H1 (cell line): ENCODE data around the gene CRTAP. TPM values are rescaled to one million over a fixed set of nuclear protein-coding genes. Genes with fewer than 3 reads are reported as not detected.

ENCODE experiments used
- CTCF ChIA-PET: fragments of 300-600 bp; sonication (Branson Sonifier 250); formaldehyde crosslinking; loops from one replicate; lab custom pipeline; 2021; ENCODE audit not compliant: partially characterized antibody; lab: Charles Lee
- POLR2A ChIA-PET: fragments of 300-600 bp; sonication (Branson Sonifier 250); formaldehyde crosslinking; loops from one replicate; lab custom pipeline; 2021; ENCODE audit warnings: inconsistent platforms; ENCODE audit not compliant: partially characterized antibody; lab: Charles Lee
- DNase-seq, 2 experiments: peaks; one replicate each; pipeline versions ENCODE4 v3.0.0 to v3.0.0-alpha.2; 2010 to 2022; ENCODE audit warnings: low spot score in 2 of 2, low read depth in 1 of 2, mixed read lengths in 1 of 2
- FAIRE-seq: peaks from 2 replicates; lab custom pipeline; 2011; peaks lifted over from hg19 to GRCh38; lab: Jason Lieb, UNC
- H2AFZ ChIP-seq: 2 replicates; pipeline ENCODE4 v1.8.1; 2012; ENCODE audit warnings: low read length, inconsistent platforms
- H2AK5ac ChIP-seq: 2 replicates; pipeline ENCODE4 v1.6.1; 2013; ENCODE audit warnings: low read depth, low read length
- H2BK120ac ChIP-seq: replicated peaks from 2 replicates; pipeline ENCODE3; 2013; ENCODE audit warnings: low read depth, low read length, inconsistent platforms
- H2BK12ac ChIP-seq: 2 replicates; pipeline ENCODE4 v1.6.1; 2013; ENCODE audit warnings: low read depth, low read length
- H2BK15ac ChIP-seq: 2 replicates; pipeline ENCODE4 v1.6.1; 2013; ENCODE audit warnings: low read length
- H2BK20ac ChIP-seq: 2 replicates; pipeline ENCODE4 v1.6.1; 2013; ENCODE audit warnings: low read length
- H2BK5ac ChIP-seq: 2 replicates; pipeline ENCODE4 v1.6.1; 2013; ENCODE audit warnings: low read depth, low read length
- H3K14ac ChIP-seq: 2 replicates; pipeline ENCODE4 v1.6.1; 2013; ENCODE audit warnings: inconsistent platforms; ENCODE audit not compliant: insufficient read length
- H3K18ac ChIP-seq: 2 replicates; pipeline ENCODE4 v1.6.1; 2013; ENCODE audit warnings: low read length; ENCODE audit errors: extremely low read depth
- H3K23ac ChIP-seq: 2 replicates; pipeline ENCODE4 v1.6.1; 2013; ENCODE audit warnings: inconsistent platforms; ENCODE audit not compliant: insufficient read length
- H3K23me2 ChIP-seq: 2 replicates; pipeline ENCODE4 v1.6.1; 2013; ENCODE audit warnings: low read depth, low read length
- H3K27ac ChIP-seq: 2 replicates; pipeline ENCODE4 v1.6.1; 2011; ENCODE audit warnings: low read depth, low read length, inconsistent platforms
- H3K27me3 ChIP-seq, 4 experiments: replicated peaks in 1 of 4; 1 replicate in 1 of 4; 2 replicates in 3 of 4; pipeline versions ENCODE4 v1.6.1 to v1.8.1; 2011 to 2013; ENCODE audit warnings: low read length in 3 of 4, mild to moderate bottlenecking in 3 of 4, inconsistent platforms in 2 of 4, mixed read lengths in 2 of 4, moderate library complexity in 1 of 4; ENCODE audit not compliant: control insufficient read depth in 3 of 4, insufficient read depth in 3 of 4; ENCODE audit errors: extremely low read depth in 1 of 4
- H3K36me3 ChIP-seq, 4 experiments: 2 replicates each; pipeline versions ENCODE4 v1.6.1 to v1.8.1; 2011 to 2013; ENCODE audit warnings: mild to moderate bottlenecking in 4 of 4, low read length in 3 of 4, moderate library complexity in 2 of 4, control low read depth in 1 of 4, inconsistent platforms in 1 of 4; ENCODE audit not compliant: insufficient read depth in 4 of 4, control insufficient read depth in 2 of 4
- H3K4ac ChIP-seq: replicated peaks from 2 replicates; pipeline ENCODE3; 2013; ENCODE audit warnings: low read length, low read depth, mixed read lengths, inconsistent platforms; ENCODE audit not compliant: insufficient read length
- H3K4me1 ChIP-seq, 4 experiments: replicated peaks in 1 of 4; 1 replicate in 1 of 4; 2 replicates in 3 of 4; pipeline versions ENCODE4 v1.6.1 to v1.8.1; 2011 to 2013; ENCODE audit warnings: low read length in 3 of 4, inconsistent platforms in 2 of 4, mixed read lengths in 1 of 4; ENCODE audit not compliant: insufficient read depth in 4 of 4, control insufficient read depth in 3 of 4
- H3K4me2 ChIP-seq, 2 experiments: 2 replicates each; pipeline versions ENCODE4 v1.6.1 to v1.8.1; 2011 to 2013; ENCODE audit warnings: low read depth in 2 of 2, low read length in 2 of 2, control low read depth in 1 of 2, inconsistent platforms in 1 of 2, mild to moderate bottlenecking in 1 of 2; ENCODE audit not compliant: insufficient read depth in 1 of 2
- H3K4me3 ChIP-seq, 4 experiments: fragments of 200-600, 300-600 bp in 1 of 4; sonication (generic), shearing (Covaris generic), sonication (Bioruptor Twin) in 1 of 4; 2 replicates each; pipeline versions ENCODE4 v1.5.1 to v1.8.1; 2011 to 2016; ENCODE audit warnings: low read length in 4 of 4, low read depth in 3 of 4, control low read depth in 2 of 4, inconsistent platforms in 2 of 4, mild to moderate bottlenecking in 2 of 4, mixed read lengths in 1 of 4, moderate library complexity in 1 of 4; ENCODE audit not compliant: insufficient read depth in 2 of 4; ENCODE audit errors: extremely low read depth in 1 of 4
- H3K56ac ChIP-seq: replicated peaks from 2 replicates; pipeline ENCODE3; 2013; ENCODE audit warnings: low read depth, mild to moderate bottlenecking, mixed read lengths, low read length, inconsistent platforms; ENCODE audit not compliant: insufficient read length
- H3K79me1 ChIP-seq: 2 replicates; pipeline ENCODE4 v1.6.1; 2013; ENCODE audit warnings: low read depth, low read length, control low read depth
- H3K79me2 ChIP-seq, 2 experiments: 2 replicates each; pipeline versions ENCODE4 v1.6.1 to v1.8.1; 2012 to 2013; ENCODE audit warnings: low read length in 2 of 2, mild to moderate bottlenecking in 2 of 2, inconsistent platforms in 1 of 2; ENCODE audit not compliant: insufficient read depth in 2 of 2, control insufficient read depth in 1 of 2
- H3K9ac ChIP-seq, 4 experiments: replicated peaks in 1 of 4; 1 replicate in 1 of 4; 2 replicates in 3 of 4; pipeline versions ENCODE4 v1.6.1 to v1.8.1; 2011 to 2013; ENCODE audit warnings: low read depth in 3 of 4, low read length in 3 of 4, control low read depth in 2 of 4, mild to moderate bottlenecking in 2 of 4, moderate library complexity in 2 of 4, inconsistent platforms in 1 of 4; ENCODE audit errors: extremely low read depth in 1 of 4
- H3K9me3 ChIP-seq, 2 experiments: 2 replicates each; pipeline versions ENCODE4 v1.6.1 to v1.8.1; 2012 to 2013; ENCODE audit warnings: mild to moderate bottlenecking in 2 of 2, moderate library complexity in 2 of 2, control low read depth in 1 of 2, inconsistent platforms in 1 of 2, low read depth in 1 of 2, low read length in 1 of 2, mixed read lengths in 1 of 2; ENCODE audit not compliant: insufficient read depth in 2 of 2
- H4K20me1 ChIP-seq, 2 experiments: replicated peaks in 1 of 2; 2 replicates each; pipeline versions ENCODE3 to v1.8.1; 2011 to 2013; ENCODE audit warnings: inconsistent platforms in 2 of 2, low read length in 2 of 2, mild to moderate bottlenecking in 1 of 2; ENCODE audit not compliant: insufficient read depth in 2 of 2, control insufficient read depth in 1 of 2
- H4K5ac ChIP-seq: 2 replicates; pipeline ENCODE4 v1.6.1; 2013; ENCODE audit warnings: low read length, low read depth, mixed read lengths, inconsistent platforms; ENCODE audit not compliant: insufficient read length
- H4K8ac ChIP-seq: 2 replicates; pipeline ENCODE4 v1.8.0; 2013; ENCODE audit warnings: mild to moderate bottlenecking, moderate library complexity, low read length, inconsistent platforms; ENCODE audit not compliant: insufficient read depth; ENCODE audit errors: extremely low read depth
- H4K91ac ChIP-seq: replicated peaks from 2 replicates; pipeline ENCODE3; 2013; ENCODE audit warnings: low read length, mixed read lengths, inconsistent platforms; ENCODE audit not compliant: insufficient read length
- CBX5 ChIP-seq: fragments of 300-800, 300-1000 bp; sonication (generic); IDR thresholded peaks from 2 replicates; pipeline ENCODE4 v1.7.1; 2016; ENCODE audit warnings: antibody characterized with exemption, low read length, low read depth
- EGR1 ChIP-seq: IDR thresholded peaks from 2 replicates; pipeline ENCODE4 v1.6.1; 2011; ENCODE audit warnings: low read depth, low read length, borderline replicate concordance
- KDM4A ChIP-seq: IDR thresholded peaks from one replicate; pipeline ENCODE4 v1.7.1; 2012; ENCODE audit warnings: low read depth, mild to moderate bottlenecking, moderate library complexity, low read length, inconsistent platforms; ENCODE audit not compliant: severe bottlenecking
- KDM5A ChIP-seq: fragments of 200-600 bp; IDR thresholded peaks from 2 replicates; pipeline ENCODE4 v1.7.1; 2012; ENCODE audit warnings: mild to moderate bottlenecking, low read length, inconsistent platforms, mixed read lengths
- PHF8 ChIP-seq: fragments of 200-600 bp; sonication (generic); conservative IDR thresholded peaks from 2 replicates; pipeline ENCODE4 v1.7.1; 2012; ENCODE audit warnings: low read depth, mild to moderate bottlenecking, inconsistent platforms, low read length, moderate library complexity
- WGBS, 2 experiments: shearing (Covaris generic) in 1 of 2; methylation state at CpG; one replicate each; pipeline versions ENCODE4 v1.1.6 to v1.1.7; 2013 to 2015; ENCODE audit warnings: low lambda C conversion rate in 2 of 2, mixed read lengths in 2 of 2, inconsistent platforms in 1 of 2, low coverage in 1 of 2, missing lambda C conversion rate in 1 of 2; ENCODE audit not compliant: insufficient replicate concordance in 2 of 2, insufficient coverage in 1 of 2, insufficient read length in 1 of 2; ENCODE audit errors: extremely low coverage in 1 of 2, missing lambda C conversion rate in 1 of 2; 5-methylcytosine and 5-hydroxymethylcytosine counted together
- polyA plus RNA-seq, 7 experiments: library from polyadenylated mRNA; depleted of rRNA in 3 of 7; stranded (reverse) in 5 of 7; unstranded in 2 of 7; fragments of >200 nt in 5 of 7; fragments of 200-250 nt in 2 of 7; gene quantifications; 1 replicate in 5 of 7; 2 replicates in 1 of 7; 4 replicates in 1 of 7; pipeline versions ENCODE4 v1.2.1 to v1.2.3, GENCODE V29; 2011 to 2013; ENCODE audit warnings: missing spikeins in 2 of 7, mixed read lengths in 2 of 7
- total RNA-seq: library from RNA; stranded (reverse); fragmentation: NEBNext Ultra II Directional; extraction: Animal tissue kit (Norgen Biotek cat#: 25700); gene quantifications from 2 replicates; pipeline ENCODE4 v1.2.1, GENCODE V29; 2021
- TF ChIP-seq, protein P1 (sequence below): IDR thresholded peaks from 2 replicates; pipeline ENCODE4 v1.6.1; 2011; ENCODE audit warnings: low read depth, mild to moderate bottlenecking, low read length; ENCODE audit not compliant: insufficient read depth

Gene CRTAP
- total and polyA plus RNA-seq, 2 of the 8 experiments (the other 6 are each of a cell fraction or from before 2014, with no cell fraction given): 159 to 188 TPM

GRCh38 chr3:33159234-33159633 lies 45.4 kb downstream of the CRTAP start:
- ChIA-PET CTCF (interaction anchor here (1.3 to 1.9 kb wide), 3 partner anchors 15 to 27 kb away, joined by 3 to 10 read pairs (median 5); no protein-coding TSS in a partner anchor), POLR2A (no interaction called here)
- no peak overlapping the region for H2BK15ac ChIP-seq
- no peaks in the 10 kb centered on the region for H3K23me2 ChIP-seq
- no peak overlapping the region for H3K4me3 ChIP-seq
- WGBS, 2 experiments: 85% methylated on average over 4 of the region's 4 CpGs; no CpG with 5 or more reads in 1 of the 2 experiments
- H2AK5ac ChIP-seq: no peak overlapping the region
- no peak overlapping the region for H3K9ac ChIP-seq
- H4K8ac ChIP-seq: no peak overlapping the region
- TF ChIP-seq, protein P1, sequence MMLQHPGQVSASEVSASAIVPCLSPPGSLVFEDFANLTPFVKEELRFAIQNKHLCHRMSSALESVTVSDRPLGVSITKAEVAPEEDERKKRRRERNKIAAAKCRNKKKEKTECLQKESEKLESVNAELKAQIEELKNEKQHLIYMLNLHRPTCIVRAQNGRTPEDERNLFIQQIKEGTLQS: no peak
- TF ChIP-seq KDM4A (no peak), KDM5A (no peak), CBX5 (no peak), EGR1 (no peak), PHF8 (no peak)
- no peak overlapping the region for H4K5ac ChIP-seq
- H3K9me3 ChIP-seq: no peaks in the 10 kb centered on the region
- DNase-seq (no peak), FAIRE-seq (no peak)
- H3K27ac ChIP-seq: no peak overlapping the region; the same call in 1 of the 2 replicates
- H3K18ac ChIP-seq: no peak overlapping the region
- H3K4me2 ChIP-seq: no peak overlapping the region
- no peaks in the 10 kb centered on the region for H3K4me1 ChIP-seq
- H2BK20ac ChIP-seq: no peak overlapping the region
- no peak overlapping the region for H3K56ac ChIP-seq
- no peak overlapping the region for H2BK120ac ChIP-seq
- no peak overlapping the region for H2BK5ac ChIP-seq
- H3K79me2 ChIP-seq: no peaks in the 10 kb centered on the region
- H3K23ac ChIP-seq: no peak overlapping the region
- no peaks in the 10 kb centered on the region for H3K36me3 ChIP-seq
- H3K27me3 ChIP-seq: no peaks in the 10 kb centered on the region
- no peak overlapping the region for H4K91ac ChIP-seq
- H3K4ac ChIP-seq: no peak overlapping the region
- no peaks in the 10 kb centered on the region for H3K79me1 ChIP-seq
- no peaks in the 10 kb centered on the region for H4K20me1 ChIP-seq
- H2BK12ac ChIP-seq: no peak overlapping the region
- no peak overlapping the region for H2AFZ ChIP-seq
- H3K14ac ChIP-seq: no peak overlapping the region
